Heart left ventricle (tissue), 16 donors: Measurements from ENCODE around the gene TMEM178B. TPM values are rescaled to one million over a fixed set of nuclear protein-coding genes. Genes with fewer than 3 reads are reported as not detected.

ENCODE experiments used
- ATAC-seq, 4 donors: fragments of 200-7000 bp; cut with Tn5 transposase; one replicate each; pipeline ENCODE4 v1.9.1; 2020 to 2022; ENCODE audit warnings: moderate library complexity in 4 of 4, mild to moderate bottlenecking in 3 of 4, moderate number of reproducible peaks in 1 of 4
- DNase-seq, 5 donors: peaks; one replicate each; pipeline ENCODE4 v3.0.0-alpha.2; 2020
- H3K27ac ChIP-seq, 12 donors: fragments of 200-600 bp; sonication (generic) in 4 of 12; one replicate each; pipeline versions ENCODE4 v1.5.0 to v1.8.0; 2016 to 2022; ENCODE audit warnings: mild to moderate bottlenecking in 2 of 12
- H3K27me3 ChIP-seq, 9 donors: fragments of 200-600 bp; sonication (generic) in 2 of 9; one replicate each; pipeline versions ENCODE4 v1.5.1 to v1.8.0; 2016 to 2022; ENCODE audit warnings: mild to moderate bottlenecking in 3 of 9
- H3K36me3 ChIP-seq, 9 donors: fragments of 200-600 bp; sonication (generic) in 2 of 9; one replicate each; pipeline versions ENCODE4 v1.5.0 to v1.8.0; 2018 to 2022; ENCODE audit warnings: mild to moderate bottlenecking in 2 of 9
- H3K4me1 ChIP-seq, 12 donors: fragments of 200-600 bp; sonication (generic) in 4 of 12; one replicate each; pipeline versions ENCODE4 v1.5.0 to v1.8.0; 2016 to 2022; ENCODE audit warnings: mild to moderate bottlenecking in 3 of 12
- H3K4me3 ChIP-seq, 12 donors: fragments of 200-600 bp; sonication (generic) in 4 of 12; one replicate each; pipeline versions ENCODE4 v1.5.0 to v1.8.0; 2017 to 2022; ENCODE audit warnings: mild to moderate bottlenecking in 9 of 12, moderate library complexity in 4 of 12
- H3K9me3 ChIP-seq, 12 donors: fragments of 200-600 bp; sonication (generic) in 4 of 12; one replicate each; pipeline versions ENCODE4 v1.5.0 to v1.8.0; 2016 to 2022; ENCODE audit warnings: mild to moderate bottlenecking in 1 of 12
- POLR2A ChIP-seq, 2 donors: fragments of 450-650 bp; IDR thresholded peaks; one replicate each; pipeline ENCODE4 v1.6.1; 2017; ENCODE audit warnings: antibody characterized with exemption in 2 of 2, mild to moderate bottlenecking in 2 of 2, moderate library complexity in 2 of 2
- WGBS, 4 donors: extraction: QIAGEN DNeasy Blood & Tissue Kit in 2 of 4; methylation state at CpG; one replicate each; pipeline versions ENCODE4 v1.1.5 to v1.1.7; 2013 to 2018; 5-methylcytosine and 5-hydroxymethylcytosine counted together
- intact Hi-C, 10 donors: fragments of 100-400 bp; cut with DNase I; formaldehyde crosslinking; loops; one replicate each; pipeline versions ENCODE4 v1.11.1 to v1.14.2; 2022
- polyA plus RNA-seq, 2 donors: library from polyadenylated mRNA; stranded (reverse); fragments of 200-250 nt; gene quantifications; one replicate each; pipeline ENCODE4 v1.2.3, GENCODE V29; 2013
- total RNA-seq, 9 donors: library from RNA; depleted of rRNA in 2 of 9; stranded (reverse); fragments of >200 nt in 2 of 9; fragmentation: NEBNext Ultra II Directional in 3 of 9; extraction: Animal tissue kit (Norgen Biotek cat#: 25700) in 3 of 9; gene quantifications; one replicate each; pipeline versions ENCODE4 v1.1.0 to v1.2.4, GENCODE V29; 2016 to 2023
- TF ChIP-seq, protein P1 (sequence below), 12 donors: fragments of 200-600 bp; sonication (generic) in 4 of 12; IDR thresholded peaks; one replicate each; pipeline versions ENCODE4 v1.5.0 to v1.8.0; 2018 to 2022; ENCODE audit warnings: antibody characterized with exemption in 12 of 12, mild to moderate bottlenecking in 5 of 12
- donor health status: ischemic (EF 13 %, LVEDD 7.1; RV severe dilation, severe dysfunction).
- donor health status: healthy with polysubstance abuse.
- donor health status: DM: no; HTN: yes; CAD: no.
- donor health status: DM: no; HTN: no; CAD: no.
- donor health status: ischemic (EF 25% LVEDD 6.9; RV normal size, moderate dysfunction).
- donor health status: ischemic (EF 25% LVEDD 5.7; RV mildly dilated, moderate dysfunction).
- donor health status: healthy.
- donor health status: DM: yes; HTN: yes; CAD: no.
- donor health status: ischemic (EF 35%, LVEDD 5.7; RV mildly dilated, moderate dysfunction).
- donor health status: nonischemic (EF 11% LVEDD 7.7; RV severe dilation, severe dysfunction).
- donor health status: DM: yes; HTN: yes; CAD: no.
- donor health status: PGD.
- donor health status: ischemic (EF 29% LVEDD 5.4; RV normal size, mild dysfunction).
- donor health status: nonischemic (EF 23%, LVEDD 6.1; RV moderate dilation, normal function).

The TMEM178B gene
- total and polyA plus RNA-seq, 11 donors: 1.2 to 58.5 (median 19.0) TPM

DNA sequence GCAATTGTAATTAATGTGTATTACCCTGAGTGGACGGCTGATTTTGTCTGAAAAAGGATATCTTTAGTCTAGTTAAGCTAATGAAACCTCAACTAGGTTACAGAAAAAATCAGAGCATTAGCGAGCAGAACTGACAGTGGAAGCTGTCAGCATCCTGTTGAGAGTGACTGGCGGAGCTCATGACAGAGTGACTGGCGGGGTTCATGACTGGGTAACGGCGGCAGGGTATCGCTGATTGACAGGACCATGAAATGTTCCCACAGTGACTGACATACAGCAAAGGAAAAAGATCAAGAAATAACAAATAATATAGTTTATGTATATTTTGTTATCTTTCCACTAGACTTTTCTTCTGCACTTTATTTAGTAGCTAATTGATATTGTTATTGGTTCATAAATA lies 274.9 kb downstream of the TMEM178B start:
- Histone ChIP-seq H3K9me3 (no peaks in the 10 kb centered on the region), H3K27ac (no peak overlapping the region), H3K27me3 (no peaks in the 10 kb centered on the region), H3K4me3 (no peak overlapping the region), H3K4me1 (peaks cover 0 to 15% (median 0%) of the 10 kb centered on the region in 12 donors), H3K36me3 (no peaks in the 10 kb centered on the region)
- 67 to 73% (median 70%) methylated on average over 7 of the region's 7 CpGs for WGBS, 4 donors
- intact Hi-C loops: no loop called here
- no peak for DNase-seq
- TF ChIP-seq POLR2A (IDR thresholded peaks at IDR 0.05): no peak
- TF ChIP-seq, protein P1, sequence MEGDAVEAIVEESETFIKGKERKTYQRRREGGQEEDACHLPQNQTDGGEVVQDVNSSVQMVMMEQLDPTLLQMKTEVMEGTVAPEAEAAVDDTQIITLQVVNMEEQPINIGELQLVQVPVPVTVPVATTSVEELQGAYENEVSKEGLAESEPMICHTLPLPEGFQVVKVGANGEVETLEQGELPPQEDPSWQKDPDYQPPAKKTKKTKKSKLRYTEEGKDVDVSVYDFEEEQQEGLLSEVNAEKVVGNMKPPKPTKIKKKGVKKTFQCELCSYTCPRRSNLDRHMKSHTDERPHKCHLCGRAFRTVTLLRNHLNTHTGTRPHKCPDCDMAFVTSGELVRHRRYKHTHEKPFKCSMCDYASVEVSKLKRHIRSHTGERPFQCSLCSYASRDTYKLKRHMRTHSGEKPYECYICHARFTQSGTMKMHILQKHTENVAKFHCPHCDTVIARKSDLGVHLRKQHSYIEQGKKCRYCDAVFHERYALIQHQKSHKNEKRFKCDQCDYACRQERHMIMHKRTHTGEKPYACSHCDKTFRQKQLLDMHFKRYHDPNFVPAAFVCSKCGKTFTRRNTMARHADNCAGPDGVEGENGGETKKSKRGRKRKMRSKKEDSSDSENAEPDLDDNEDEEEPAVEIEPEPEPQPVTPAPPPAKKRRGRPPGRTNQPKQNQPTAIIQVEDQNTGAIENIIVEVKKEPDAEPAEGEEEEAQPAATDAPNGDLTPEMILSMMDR (IDR thresholded peaks at IDR 0.05): no peak
- no peak for ATAC-seq

DNA sequence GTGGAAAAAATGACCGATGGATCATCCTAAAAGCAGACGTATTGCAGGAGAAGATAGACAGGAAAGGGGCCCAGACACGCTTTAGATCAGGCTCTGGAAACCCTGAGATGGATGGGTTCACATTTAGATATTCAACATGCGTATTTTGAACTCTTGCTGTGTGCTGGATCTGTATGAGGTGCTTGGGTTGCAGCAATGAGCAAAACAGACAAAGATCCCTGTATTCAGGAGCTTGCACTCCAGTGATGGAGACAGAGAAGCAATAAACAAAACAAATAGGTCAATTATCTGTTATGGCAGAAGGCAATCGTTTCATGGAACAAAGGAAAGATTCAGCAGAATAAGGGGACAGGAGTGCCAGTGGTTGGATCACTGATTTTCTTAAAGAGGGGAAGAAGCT lies 275.5 kb downstream of the TMEM178B start:
- TF ChIP-seq, protein P1 (IDR thresholded peaks at IDR 0.05): no peak
- no peak for TF ChIP-seq POLR2A (IDR thresholded peaks at IDR 0.05)
- Histone ChIP-seq H3K4me1 (peaks cover 0 to 19% (median under 1%) of the 10 kb centered on the region in 12 donors), H3K9me3 (no peaks in the 10 kb centered on the region), H3K36me3 (no peaks in the 10 kb centered on the region), H3K4me3 (no peak overlapping the region), H3K27ac (no peak overlapping the region), H3K27me3 (no peaks in the 10 kb centered on the region)
- 72 to 76% (median 73%) methylated on average over 5 of the region's 5 CpGs for WGBS, 4 donors
- ATAC-seq: no peak
- intact Hi-C loops: no loop called here
- DNase-seq: no peak

DNA sequence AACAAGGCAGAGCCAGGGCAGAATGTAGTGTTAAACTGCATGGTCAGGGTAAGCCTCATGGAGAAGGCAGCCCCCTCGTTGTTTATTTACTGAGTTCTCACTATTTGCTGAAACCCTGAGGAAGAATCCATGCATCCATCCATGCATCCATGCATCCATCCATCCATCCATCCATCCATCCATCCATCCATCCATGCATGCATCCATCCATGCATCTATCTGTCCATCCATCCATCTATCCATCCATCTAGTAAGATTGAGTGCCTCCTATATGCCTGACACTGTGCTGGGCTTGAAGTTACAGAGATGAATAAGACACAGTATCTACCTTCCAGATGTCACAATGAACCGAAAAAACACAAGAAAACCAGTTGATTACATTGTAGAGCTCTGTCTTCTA lies 275.9 kb downstream of the TMEM178B start:
- Histone ChIP-seq H3K27ac (no peak overlapping the region), H3K9me3 (no peaks in the 10 kb centered on the region), H3K27me3 (no peaks in the 10 kb centered on the region), H3K4me3 (no peak overlapping the region), H3K4me1 (peaks cover 0 to 21% (median 4%) of the 10 kb centered on the region in 12 donors), H3K36me3 (no peaks in the 10 kb centered on the region)
- intact Hi-C loops: no loop called here
- ATAC-seq (no peak), DNase-seq (no peak)
- TF ChIP-seq POLR2A (IDR thresholded peaks at IDR 0.05): no peak
- TF ChIP-seq, protein P1 (IDR thresholded peaks at IDR 0.05): no peak
- WGBS, 4 donors: 61 to 72% (median 67%) methylated on average over 2 of the region's 2 CpGs

DNA sequence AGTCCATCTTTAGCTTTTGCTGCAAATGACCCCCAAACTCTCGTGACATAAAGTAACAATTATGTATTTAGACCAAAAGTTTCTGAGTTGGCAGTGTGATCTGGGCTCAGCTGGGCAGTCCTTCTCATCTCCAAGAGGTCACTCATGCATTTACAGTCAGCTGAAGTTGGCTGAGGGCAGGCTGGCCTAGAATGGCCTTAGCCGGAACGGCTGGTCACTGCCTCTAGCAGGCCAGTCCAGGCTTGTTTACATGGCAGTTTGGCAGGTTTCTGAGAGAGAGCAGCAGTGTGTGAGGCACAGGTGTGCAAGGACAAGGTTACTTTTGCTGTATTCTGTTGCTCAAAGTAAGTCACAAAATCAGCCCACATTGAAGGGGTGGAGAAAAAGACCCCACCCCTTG lies 277.3 kb downstream of the TMEM178B start:
- ATAC-seq (peak in 1 of 4 donors; percentile 55), DNase-seq (peak in 1 of 5 donors; percentile 28)
- no peaks in the 10 kb centered on the region for H3K36me3 ChIP-seq
- peaks cover 0 to 27% (median 13%) of the 10 kb centered on the region in 12 donors for H3K4me1 ChIP-seq
- no peak overlapping the region for H3K27ac ChIP-seq
- no peaks in the 10 kb centered on the region for H3K9me3 ChIP-seq
- H3K4me3 ChIP-seq: no peak overlapping the region
- H3K27me3 ChIP-seq: no peaks in the 10 kb centered on the region
- intact Hi-C loops: no loop called here
- WGBS, 4 donors: 42 to 80% (median 59%) methylated on average over 3 of the region's 3 CpGs
- TF ChIP-seq POLR2A (IDR thresholded peaks at IDR 0.05): no peak
- TF ChIP-seq, protein P1 (IDR thresholded peaks at IDR 0.05): no peak
